ENCODE measurements around the gene ADRM1.
A peak's percentile ranks its signal among the peaks of the same experiment; 100 is the strongest.

The ADRM1 gene

GRCh38 chr20:62348604-62349003, 45.8 kb downstream of the ADRM1 start:
- Histone ChIP-seq H3K9me3 (ENCODE audit: control insufficient read depth in 2 of 2, low read length in 2 of 2) (no peaks in the 10 kb centered on the region), H3K4me3 (ENCODE audit: low read length in 2 of 2) (no peak overlapping the region), H3K4me1 (ENCODE audit: control insufficient read depth in 2 of 2, insufficient read depth in 2 of 2, low read length in 2 of 2) (no peaks in the 10 kb centered on the region), H3K9ac (ENCODE audit: low read depth in 1 of 2, low read length in 2 of 2) (no peak overlapping the region), H3K27me3 (ENCODE audit: control insufficient read depth in 2 of 2, insufficient read depth in 2 of 2, low read length in 2 of 2) (no peaks in the 10 kb centered on the region), H3K27ac (ENCODE audit: low read depth in 2 of 2, low read length in 2 of 2) (no peak overlapping the region), H3K36me3 (ENCODE audit: control insufficient read depth in 2 of 2, insufficient read depth in 2 of 2, low read length in 2 of 2) (no peaks in the 10 kb centered on the region)

GRCh38 chr20:62349556-62350097, 46.8 kb downstream of the ADRM1 start:
- Histone ChIP-seq H3K9ac (ENCODE audit: low read depth in 1 of 2, low read length in 2 of 2) (no peak overlapping the region), H3K27me3 (ENCODE audit: control insufficient read depth in 2 of 2, insufficient read depth in 2 of 2, low read length in 2 of 2) (no peaks in the 10 kb centered on the region), H3K4me3 (ENCODE audit: low read length in 2 of 2) (no peak overlapping the region), H3K27ac (ENCODE audit: low read depth in 2 of 2, low read length in 2 of 2) (no peak overlapping the region), H3K36me3 (ENCODE audit: control insufficient read depth in 2 of 2, insufficient read depth in 2 of 2, low read length in 2 of 2) (no peaks in the 10 kb centered on the region), H3K9me3 (ENCODE audit: control insufficient read depth in 2 of 2, low read length in 2 of 2) (no peaks in the 10 kb centered on the region), H3K4me1 (ENCODE audit: control insufficient read depth in 2 of 2, insufficient read depth in 2 of 2, low read length in 2 of 2) (no peaks in the 10 kb centered on the region)

GRCh38 chr20:62350098-62350628, 47.4 kb downstream of the ADRM1 start:
- Histone ChIP-seq H3K9me3 (ENCODE audit: control insufficient read depth in 2 of 2, low read length in 2 of 2) (no peaks in the 10 kb centered on the region), H3K4me1 (ENCODE audit: control insufficient read depth in 2 of 2, insufficient read depth in 2 of 2, low read length in 2 of 2) (no peaks in the 10 kb centered on the region), H3K9ac (ENCODE audit: low read depth in 1 of 2, low read length in 2 of 2) (no peak overlapping the region), H3K36me3 (ENCODE audit: control insufficient read depth in 2 of 2, insufficient read depth in 2 of 2, low read length in 2 of 2) (no peaks in the 10 kb centered on the region), H3K4me3 (ENCODE audit: low read length in 2 of 2) (peak overlapping the region in 1 of 2 donors; percentile 19), H3K27ac (ENCODE audit: low read depth in 2 of 2, low read length in 2 of 2) (no peak overlapping the region), H3K27me3 (ENCODE audit: control insufficient read depth in 2 of 2, insufficient read depth in 2 of 2, low read length in 2 of 2) (no peaks in the 10 kb centered on the region)

- H3K4me1 ChIP-seq (ENCODE audit: control insufficient read depth in 2 of 2, insufficient read depth in 2 of 2, low read length in 2 of 2): peaks cover 0 to 4% of the 10 kb centered on the region in 2 donors
- no peaks in the 10 kb centered on the region for H3K36me3 ChIP-seq (ENCODE audit: control insufficient read depth in 2 of 2, insufficient read depth in 2 of 2, low read length in 2 of 2)
- H3K9me3 ChIP-seq (ENCODE audit: control insufficient read depth in 2 of 2, low read length in 2 of 2): no peaks in the 10 kb centered on the region
- H3K27ac ChIP-seq (ENCODE audit: low read depth in 2 of 2, low read length in 2 of 2): no peak overlapping the region
- H3K27me3 ChIP-seq (ENCODE audit: control insufficient read depth in 2 of 2, insufficient read depth in 2 of 2, low read length in 2 of 2): no peaks in the 10 kb centered on the region
- no peak overlapping the region for H3K4me3 ChIP-seq (ENCODE audit: low read length in 2 of 2)
- H3K9ac ChIP-seq (ENCODE audit: low read depth in 1 of 2, low read length in 2 of 2): no peak overlapping the region
Observed at GRCh38 chr20:62350629-62351422, 48.0 kb downstream of the ADRM1 start.

DNA sequence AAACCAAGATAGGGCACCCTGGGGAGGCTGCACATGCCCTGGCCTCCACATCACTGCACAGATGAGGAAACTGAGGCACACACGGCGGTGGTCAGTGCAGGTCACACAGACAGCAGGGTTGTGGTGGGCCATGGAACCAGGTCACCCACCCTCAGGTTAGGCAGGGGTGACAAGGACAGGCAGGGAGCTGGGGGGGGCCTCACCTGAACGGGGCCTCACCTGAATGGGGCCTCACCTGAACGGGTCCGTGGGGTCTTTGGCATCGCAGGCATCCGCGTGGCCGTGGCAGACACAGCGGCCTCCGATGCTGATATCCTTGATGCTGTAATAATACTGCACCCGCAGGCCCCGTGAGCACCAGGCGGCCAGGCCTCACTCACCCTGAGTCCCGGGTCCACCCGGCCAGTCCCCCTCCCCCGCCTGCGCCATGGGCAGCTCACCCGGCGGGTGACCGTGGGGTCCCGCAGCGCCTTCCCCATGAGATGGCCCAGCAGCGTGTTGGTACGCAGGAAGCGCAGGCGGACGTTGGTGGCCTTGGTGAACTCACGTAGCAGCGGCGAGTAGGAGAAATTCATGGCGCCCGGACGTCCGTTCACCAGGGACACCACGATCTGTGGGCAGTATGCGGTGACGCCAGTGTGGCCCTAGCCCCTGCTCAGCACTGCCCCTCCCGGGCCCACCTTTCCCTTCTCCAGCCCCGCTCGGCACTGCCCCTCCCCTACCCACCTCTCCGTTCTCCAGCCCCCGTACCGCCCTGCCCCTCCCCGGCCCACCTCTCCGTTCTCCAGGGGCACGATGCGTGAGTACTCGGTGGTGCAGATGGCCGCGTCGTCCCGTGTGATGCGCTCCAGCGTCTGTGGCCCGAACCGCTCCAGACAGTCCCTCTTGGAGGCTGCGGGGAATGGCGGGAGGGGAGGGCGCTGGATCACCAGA, 48.9 kb downstream of the ADRM1 start:
- H3K27me3 ChIP-seq (ENCODE audit: control insufficient read depth in 2 of 2, insufficient read depth in 2 of 2, low read length in 2 of 2): no peaks in the 10 kb centered on the region
- no peak overlapping the region for H3K4me3 ChIP-seq (ENCODE audit: low read length in 2 of 2)
- H3K4me1 ChIP-seq (ENCODE audit: control insufficient read depth in 2 of 2, insufficient read depth in 2 of 2, low read length in 2 of 2): peaks cover 3 to 12% of the 10 kb centered on the region in 2 donors
- H3K27ac ChIP-seq (ENCODE audit: low read depth in 2 of 2, low read length in 2 of 2): no peak overlapping the region
- H3K9ac ChIP-seq (ENCODE audit: low read depth in 1 of 2, low read length in 2 of 2): no peak overlapping the region
- no peaks in the 10 kb centered on the region for H3K9me3 ChIP-seq (ENCODE audit: control insufficient read depth in 2 of 2, low read length in 2 of 2)
- no peaks in the 10 kb centered on the region for H3K36me3 ChIP-seq (ENCODE audit: control insufficient read depth in 2 of 2, insufficient read depth in 2 of 2, low read length in 2 of 2)

GRCh38 chr20:62352402-62353288, 49.8 kb downstream of the ADRM1 start:
- Histone ChIP-seq H3K9me3 (ENCODE audit: control insufficient read depth in 2 of 2, low read length in 2 of 2) (no peaks in the 10 kb centered on the region), H3K4me1 (ENCODE audit: control insufficient read depth in 2 of 2, insufficient read depth in 2 of 2, low read length in 2 of 2) (peaks cover 6 to 19% of the 10 kb centered on the region in 2 donors), H3K9ac (ENCODE audit: low read depth in 1 of 2, low read length in 2 of 2) (no peak overlapping the region), H3K27me3 (ENCODE audit: control insufficient read depth in 2 of 2, insufficient read depth in 2 of 2, low read length in 2 of 2) (no peaks in the 10 kb centered on the region), H3K27ac (ENCODE audit: low read depth in 2 of 2, low read length in 2 of 2) (no peak overlapping the region), H3K4me3 (ENCODE audit: low read length in 2 of 2) (no peak overlapping the region), H3K36me3 (ENCODE audit: control insufficient read depth in 2 of 2, insufficient read depth in 2 of 2, low read length in 2 of 2) (no peaks in the 10 kb centered on the region)

- Histone ChIP-seq H3K4me3 (ENCODE audit: low read length in 2 of 2) (no peak overlapping the region), H3K4me1 (ENCODE audit: control insufficient read depth in 2 of 2, insufficient read depth in 2 of 2, low read length in 2 of 2) (peaks cover 12 to 23% of the 10 kb centered on the region in 2 donors), H3K36me3 (ENCODE audit: control insufficient read depth in 2 of 2, insufficient read depth in 2 of 2, low read length in 2 of 2) (no peaks in the 10 kb centered on the region), H3K9ac (ENCODE audit: low read depth in 1 of 2, low read length in 2 of 2) (no peak overlapping the region), H3K27me3 (ENCODE audit: control insufficient read depth in 2 of 2, insufficient read depth in 2 of 2, low read length in 2 of 2) (no peaks in the 10 kb centered on the region), H3K9me3 (ENCODE audit: control insufficient read depth in 2 of 2, low read length in 2 of 2) (no peaks in the 10 kb centered on the region), H3K27ac (ENCODE audit: low read depth in 2 of 2, low read length in 2 of 2) (no peak overlapping the region)
Observed at GRCh38 chr20:62353289-62354030, 50.7 kb downstream of the ADRM1 start.

- no peak overlapping the region for H3K9ac ChIP-seq (ENCODE audit: low read depth in 1 of 2, low read length in 2 of 2)
- no peaks in the 10 kb centered on the region for H3K36me3 ChIP-seq (ENCODE audit: control insufficient read depth in 2 of 2, insufficient read depth in 2 of 2, low read length in 2 of 2)
- no peak overlapping the region for H3K4me3 ChIP-seq (ENCODE audit: low read length in 2 of 2)
- H3K27ac ChIP-seq (ENCODE audit: low read depth in 2 of 2, low read length in 2 of 2): no peak overlapping the region
- no peaks in the 10 kb centered on the region for H3K27me3 ChIP-seq (ENCODE audit: control insufficient read depth in 2 of 2, insufficient read depth in 2 of 2, low read length in 2 of 2)
- H3K4me1 ChIP-seq (ENCODE audit: control insufficient read depth in 2 of 2, insufficient read depth in 2 of 2, low read length in 2 of 2): peaks cover 13 to 30% of the 10 kb centered on the region in 2 donors
- H3K9me3 ChIP-seq (ENCODE audit: control insufficient read depth in 2 of 2, low read length in 2 of 2): no peaks in the 10 kb centered on the region
Observed at GRCh38 chr20:62354031-62354808, 51.4 kb downstream of the ADRM1 start.

Data from mucosa of rectum (tissue), 2 donors.